Endodermal cell (in vitro differentiated cells): ENCODE measurements around the gene KBTBD4. TPM values are rescaled to one million over a fixed set of nuclear protein-coding genes. Genes with fewer than 3 reads are reported as not detected.
A peak's percentile ranks its signal among the peaks of the same experiment; 100 is the strongest.

ENCODE experiments used
- DNase-seq: peaks from one replicate; pipeline ENCODE4 v3.0.0-alpha.2; 2017
- H3K27ac ChIP-seq: 2 replicates; pipeline ENCODE4 v1.5.1; 2013; ENCODE audit warnings: mild to moderate bottlenecking, low read depth, low read length, moderate library complexity
- H3K27me3 ChIP-seq: 2 replicates; pipeline ENCODE4 v1.6.1; 2013; ENCODE audit warnings: mild to moderate bottlenecking, low read length, moderate library complexity; ENCODE audit not compliant: insufficient read depth, control insufficient read depth, poor library complexity, severe bottlenecking
- H3K36me3 ChIP-seq: 2 replicates; pipeline ENCODE4 v1.7.0; 2013; ENCODE audit warnings: mild to moderate bottlenecking, low read length, moderate library complexity; ENCODE audit not compliant: control insufficient read depth, insufficient read depth
- H3K4me1 ChIP-seq: one replicate; pipeline ENCODE4 v1.7.0; 2013; ENCODE audit warnings: low read length; ENCODE audit not compliant: control insufficient read depth, insufficient read depth
- H3K4me3 ChIP-seq: 2 replicates; pipeline ENCODE4 v1.5.1; 2013; ENCODE audit warnings: mild to moderate bottlenecking, low read length, moderate library complexity
- H3K9ac ChIP-seq: 2 replicates; pipeline ENCODE4 v1.6.1; 2013; ENCODE audit warnings: mild to moderate bottlenecking, low read length, moderate library complexity; ENCODE audit not compliant: poor library complexity, severe bottlenecking; ENCODE audit errors: extremely low read depth
- H3K9me3 ChIP-seq: 2 replicates; pipeline ENCODE4 v1.6.1; 2013; ENCODE audit warnings: mild to moderate bottlenecking, low read length, moderate library complexity; ENCODE audit not compliant: control insufficient read depth
- H3K27ac Mint-ChIP-seq: 2 replicates; pipeline ENCODE4 v1.8.0; 2020; ENCODE audit warnings: mixed read lengths
- H3K27me3 Mint-ChIP-seq: 2 replicates; pipeline ENCODE4 v1.8.0; 2021; ENCODE audit warnings: mild to moderate bottlenecking, mixed read lengths; ENCODE audit not compliant: insufficient read depth
- H3K36me3 Mint-ChIP-seq: 2 replicates; pipeline ENCODE4 v1.8.0; 2020; ENCODE audit warnings: low read depth, mixed read lengths
- H3K4me1 Mint-ChIP-seq: 2 replicates; pipeline ENCODE4 v1.8.0; 2020; ENCODE audit warnings: mixed read lengths
- H3K4me3 Mint-ChIP-seq: 2 replicates; pipeline ENCODE4 v1.8.0; 2020; ENCODE audit warnings: mild to moderate bottlenecking, moderate library complexity, mixed read lengths
- H3K9me3 Mint-ChIP-seq: 2 replicates; pipeline ENCODE4 v1.8.0; 2020; ENCODE audit warnings: mild to moderate bottlenecking, mixed read lengths
- WGBS, 2 experiments: methylation state at CpG; one replicate each; pipeline versions ENCODE4 v1.1.5 to v1.1.7; 2013; ENCODE audit warnings: missing lambda C conversion rate in 2 of 2, mixed read lengths in 1 of 2; ENCODE audit not compliant: insufficient coverage in 1 of 2, insufficient read length in 1 of 2; 5-methylcytosine and 5-hydroxymethylcytosine counted together
- total RNA-seq, 2 donors: library from RNA; stranded (reverse); fragmentation: NEBNext Ultra II Directional in 1 of 2; extraction: Animal tissue kit (Norgen Biotek cat#: 25700) in 1 of 2; gene quantifications; 2 replicates in 1 of 2; 3 replicates in 1 of 2; pipeline ENCODE4 v1.2.1, GENCODE V29; 2021
- TF ChIP-seq, protein P1 (sequence below): fragments of 200-600 bp; sonication (generic); conservative IDR thresholded peaks from 2 replicates; pipeline ENCODE4 v1.5.0; 2021; ENCODE audit warnings: antibody characterized with exemption, mild to moderate bottlenecking

KBTBD4 gene
- total RNA-seq, 2 donors from 2014 or later: 13.7 to 14.8 TPM

DNA sequence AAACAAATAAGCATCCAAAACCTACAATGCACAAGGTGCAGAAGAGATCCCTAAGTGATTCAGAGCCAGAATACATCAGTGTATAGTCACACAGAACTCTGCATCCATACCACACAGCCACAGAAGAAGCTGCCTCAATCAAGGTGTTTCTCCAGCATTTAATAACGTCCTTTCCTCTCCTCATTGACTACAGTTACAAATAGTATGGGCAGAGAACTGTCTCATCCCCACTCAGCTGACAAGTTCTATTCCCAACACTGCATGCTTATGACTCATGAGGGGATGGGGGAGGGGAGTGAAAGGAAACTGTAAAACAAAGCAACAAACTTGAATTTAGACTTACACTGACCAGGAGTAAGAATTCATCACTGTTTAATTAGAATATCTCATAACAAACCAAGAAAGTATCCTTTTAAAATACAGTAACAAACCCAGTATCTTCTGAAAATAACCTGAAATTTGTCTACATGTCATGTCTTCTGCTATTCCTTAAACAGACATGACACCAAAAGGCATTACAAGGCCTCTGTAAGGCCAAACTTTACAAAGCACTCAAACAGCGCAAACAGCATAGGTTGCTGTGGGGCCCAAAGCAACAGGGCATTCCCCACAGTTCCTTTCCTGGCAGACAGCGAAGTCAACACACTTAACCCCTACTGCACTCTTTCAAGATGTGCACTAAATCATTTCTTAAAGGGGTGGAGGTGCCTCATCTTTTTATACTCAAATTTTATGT is 55.1 kb downstream of the KBTBD4 start:
- Mint-ChIP-seq H3K27ac (peak overlapping the region; percentile 80), H3K4me1 (peaks cover 48% of the 10 kb centered on the region), H3K4me3 (no peak overlapping the region), H3K36me3 (peaks cover 14% of the 10 kb centered on the region), H3K27me3 (no peaks in the 10 kb centered on the region), H3K9me3 (no peaks in the 10 kb centered on the region)
- peak overlapping the region; percentile 16 for H3K27ac ChIP-seq
- TF ChIP-seq, protein P1, sequence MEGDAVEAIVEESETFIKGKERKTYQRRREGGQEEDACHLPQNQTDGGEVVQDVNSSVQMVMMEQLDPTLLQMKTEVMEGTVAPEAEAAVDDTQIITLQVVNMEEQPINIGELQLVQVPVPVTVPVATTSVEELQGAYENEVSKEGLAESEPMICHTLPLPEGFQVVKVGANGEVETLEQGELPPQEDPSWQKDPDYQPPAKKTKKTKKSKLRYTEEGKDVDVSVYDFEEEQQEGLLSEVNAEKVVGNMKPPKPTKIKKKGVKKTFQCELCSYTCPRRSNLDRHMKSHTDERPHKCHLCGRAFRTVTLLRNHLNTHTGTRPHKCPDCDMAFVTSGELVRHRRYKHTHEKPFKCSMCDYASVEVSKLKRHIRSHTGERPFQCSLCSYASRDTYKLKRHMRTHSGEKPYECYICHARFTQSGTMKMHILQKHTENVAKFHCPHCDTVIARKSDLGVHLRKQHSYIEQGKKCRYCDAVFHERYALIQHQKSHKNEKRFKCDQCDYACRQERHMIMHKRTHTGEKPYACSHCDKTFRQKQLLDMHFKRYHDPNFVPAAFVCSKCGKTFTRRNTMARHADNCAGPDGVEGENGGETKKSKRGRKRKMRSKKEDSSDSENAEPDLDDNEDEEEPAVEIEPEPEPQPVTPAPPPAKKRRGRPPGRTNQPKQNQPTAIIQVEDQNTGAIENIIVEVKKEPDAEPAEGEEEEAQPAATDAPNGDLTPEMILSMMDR: no peak
- peaks cover 15% of the 10 kb centered on the region for H3K36me3 ChIP-seq
- H3K9me3 ChIP-seq: no peaks in the 10 kb centered on the region
- no peak overlapping the region for H3K9ac ChIP-seq
- 43 to 52% methylated on average over 1 to 2 of the region's 3 CpGs for WGBS, 2 experiments
- DNase-seq: no peak
- H3K4me1 ChIP-seq: peaks cover 17% of the 10 kb centered on the region
- no peaks in the 10 kb centered on the region for H3K27me3 ChIP-seq
- no peak overlapping the region for H3K4me3 ChIP-seq

Other genes with a start within 250 kb of the KBTBD4 start
- gene MYBPC3, start 226.3 kb downstream of the KBTBD4 start, total RNA-seq: under 1 TPM in 1 of 2 donors, not detected in 1; 0.07 TPM
- gene SPI1, start 200.4 kb downstream of the KBTBD4 start, total RNA-seq: not detected
- 10 to 100 TPM; 34.7 to 40.4 TPM for gene SLC39A13, start 170.4 kb downstream of the KBTBD4 start, total RNA-seq
- gene PSMC3, start 152.5 kb downstream of the KBTBD4 start, total RNA-seq: 100 to 1,000 TPM; 152 to 175 TPM
- under 1 TPM; 0.40 to 0.64 TPM for gene RAPSN, start 129.8 kb downstream of the KBTBD4 start, total RNA-seq
- 100 to 1,000 TPM; 202 to 205 TPM for gene CELF1, start 25.8 kb downstream of the KBTBD4 start, total RNA-seq
- gene PTPMT1, start 13.4 kb downstream of the KBTBD4 start, total RNA-seq: 10 to 100 TPM; 55.8 to 65.0 TPM
- gene NDUFS3, start 104 bp upstream of the KBTBD4 start, total RNA-seq: 100 to 1,000 TPM; 104 to 106 TPM
- under 1 TPM in 1 of 2 donors, not detected in 1; 0.20 TPM for gene FAM180B, start 7.7 kb upstream of the KBTBD4 start, total RNA-seq
- gene C1QTNF4, start 15.4 kb upstream of the KBTBD4 start, total RNA-seq: 10 to 100 TPM in 1 of 2 donors, 1 to 10 TPM in 1; 6.9 to 10.5 TPM
- 100 to 1,000 TPM; 123 to 147 TPM for gene MTCH2, start 63.6 kb upstream of the KBTBD4 start, total RNA-seq
- gene AGBL2, start 136.4 kb upstream of the KBTBD4 start, total RNA-seq: 1 to 10 TPM; 5.0 to 8.7 TPM
- gene FNBP4, start 188.4 kb upstream of the KBTBD4 start, total RNA-seq: 100 to 1,000 TPM; 118 to 141 TPM